Urinary bladder (tissue), 4 donors: ENCODE data around the gene ELFN2. TPM values are rescaled to one million over a fixed set of nuclear protein-coding genes. Genes with fewer than 3 reads are reported as not detected.

ENCODE experiments used
- DNase-seq: peaks from one replicate; pipeline ENCODE4 v3.0.0-alpha.2; 2015; ENCODE audit errors: extremely low spot score
- H3K27ac ChIP-seq: one replicate; pipeline ENCODE4 v1.5.1; 2013; ENCODE audit warnings: low read depth, mild to moderate bottlenecking, moderate library complexity
- H3K36me3 ChIP-seq: one replicate; pipeline ENCODE4 v1.6.1; 2013; ENCODE audit warnings: mild to moderate bottlenecking, moderate library complexity; ENCODE audit not compliant: insufficient read depth
- H3K4me1 ChIP-seq: one replicate; pipeline ENCODE4 v1.6.1; 2013; ENCODE audit warnings: mild to moderate bottlenecking, moderate library complexity; ENCODE audit not compliant: insufficient read depth
- H3K4me3 ChIP-seq: one replicate; pipeline ENCODE4 v1.5.1; 2013; ENCODE audit warnings: low read depth, low read length
- WGBS: extraction: QIAGEN DNeasy Blood & Tissue Kit; methylation state at CpG from one replicate; pipeline ENCODE4 v1.1.7; 2013; 5-methylcytosine and 5-hydroxymethylcytosine counted together
- polyA plus RNA-seq: library from polyadenylated mRNA; stranded (reverse); fragments of 200-250 nt; gene quantifications from one replicate; pipeline ENCODE4 v1.2.3, GENCODE V29; 2013
- total RNA-seq: library from RNA; depleted of rRNA; stranded (reverse); fragments of >200 nt; gene quantifications from one replicate; pipeline ENCODE4 v1.2.3, GENCODE V29; 2014
- donor health status: healthy with polysubstance abuse.
- donor health status: healthy.

The ELFN2 gene
- total and polyA plus RNA-seq, 2 donors = 0.05 to 0.21 TPM

DNA sequence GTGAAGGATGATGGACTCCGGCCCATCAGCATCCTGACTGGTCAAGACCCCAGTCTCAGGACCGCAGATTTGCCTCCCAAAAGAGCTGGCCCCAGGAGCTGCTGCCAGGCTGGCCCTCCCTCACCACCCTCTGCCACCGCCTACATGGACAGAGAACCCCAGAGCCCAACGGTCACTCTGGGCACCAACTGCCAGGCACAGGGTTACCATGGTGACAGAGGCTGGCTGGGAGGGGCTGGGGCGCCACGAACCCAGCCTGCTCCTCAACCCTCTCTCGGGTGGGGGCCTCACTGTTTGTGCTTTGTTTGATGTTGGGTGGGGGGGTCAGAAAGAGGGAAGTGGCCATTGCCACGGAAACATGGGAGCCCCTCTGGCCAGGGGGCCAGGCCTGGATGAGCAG, 55.8 kb downstream of the ELFN2 start:
- Histone ChIP-seq H3K4me1 (no peaks in the 10 kb centered on the region), H3K27ac (no peak overlapping the region), H3K4me3 (no peak overlapping the region), H3K36me3 (no peaks in the 10 kb centered on the region)
- DNase-seq = no peak
- WGBS = 64% methylated on average over 8 of the region's 8 CpGs

DNA sequence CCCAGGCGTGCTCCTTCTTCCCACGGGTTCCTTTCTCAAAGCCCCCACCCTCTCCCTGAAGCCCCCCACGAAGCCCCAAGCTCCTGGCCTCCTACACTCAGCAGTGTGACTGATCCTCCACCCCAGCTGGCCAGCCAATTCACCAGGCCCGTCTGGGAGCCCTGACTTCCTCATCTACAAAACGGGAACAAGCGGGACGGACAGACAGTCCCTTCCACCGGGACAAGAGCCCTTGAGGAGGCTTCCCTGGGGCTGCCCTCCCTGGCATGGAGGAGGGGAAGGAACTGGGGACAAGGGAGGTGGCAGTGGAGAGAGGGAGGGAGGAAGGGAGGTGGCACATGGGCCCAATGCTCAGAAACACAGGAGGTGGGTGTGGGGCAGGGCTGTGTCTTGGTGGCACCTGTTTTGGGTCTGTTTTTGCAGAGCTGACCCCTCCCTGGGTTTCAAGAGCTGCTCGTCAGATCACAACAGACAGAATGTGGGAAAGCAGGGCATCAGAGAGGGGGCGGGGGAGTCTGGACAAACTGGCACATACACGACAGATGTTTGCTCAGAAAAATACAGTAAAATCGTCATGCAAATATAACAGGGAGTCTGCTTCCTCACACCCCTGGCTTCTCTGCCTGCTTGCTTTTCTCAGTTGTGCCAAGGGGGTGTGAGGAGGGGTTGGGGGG, 56.8 kb downstream of the ELFN2 start:
- 69% methylated on average over 12 of the region's 12 CpGs for WGBS
- no peak overlapping the region for H3K4me3 ChIP-seq
- no peak for DNase-seq
- no peaks in the 10 kb centered on the region for H3K4me1 ChIP-seq
- H3K36me3 ChIP-seq = no peaks in the 10 kb centered on the region
- no peak overlapping the region for H3K27ac ChIP-seq

DNA sequence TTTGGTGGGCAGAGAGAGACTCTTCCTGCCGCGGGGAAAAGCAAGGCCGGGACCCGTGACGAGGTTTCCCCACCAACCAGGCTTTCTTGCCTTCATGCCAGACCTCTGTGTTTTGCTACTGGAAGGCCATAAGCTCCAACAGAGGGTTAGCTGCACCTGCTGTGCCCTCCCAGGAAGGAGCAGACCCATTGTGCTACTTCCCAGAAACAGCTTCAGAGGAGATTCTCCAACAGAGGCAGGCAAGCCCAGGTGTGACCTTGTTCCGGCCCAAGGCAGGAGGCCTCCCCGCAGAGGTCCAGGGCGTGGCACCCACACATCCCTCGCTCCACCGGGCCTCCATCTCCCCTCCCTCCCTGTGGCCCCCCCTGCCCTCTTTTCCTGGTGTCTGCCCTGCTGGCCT, 57.8 kb downstream of the ELFN2 start:
- 90% methylated on average over 10 of the region's 10 CpGs for WGBS
- no peak overlapping the region for H3K27ac ChIP-seq
- no peak overlapping the region for H3K4me3 ChIP-seq
- DNase-seq = no peak
- no peaks in the 10 kb centered on the region for H3K36me3 ChIP-seq
- no peaks in the 10 kb centered on the region for H3K4me1 ChIP-seq

DNA sequence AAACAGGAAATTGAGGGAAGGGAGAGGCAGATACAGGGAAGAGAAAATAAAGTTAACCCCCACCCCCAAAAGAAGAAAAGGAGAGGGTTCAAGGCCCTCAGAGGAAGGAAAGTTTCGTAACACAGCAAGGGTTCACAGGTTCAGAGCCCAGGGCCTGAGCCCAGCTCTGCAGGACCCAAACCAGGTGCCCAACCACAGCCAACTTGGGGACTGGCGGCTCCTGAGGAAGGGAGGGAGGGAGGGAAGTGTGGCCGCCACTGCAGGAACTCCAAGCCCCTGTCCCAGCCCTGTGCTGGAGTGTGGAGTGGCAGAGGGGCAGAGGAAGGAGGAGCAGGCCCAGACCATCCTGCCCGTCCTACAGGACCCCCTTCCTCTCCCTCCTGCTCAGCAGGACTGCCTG, 59.2 kb downstream of the ELFN2 start:
- no peak for DNase-seq
- WGBS = 92% methylated on average over 4 of the region's 4 CpGs
- no peak overlapping the region for H3K27ac ChIP-seq
- no peak overlapping the region for H3K4me3 ChIP-seq
- no peaks in the 10 kb centered on the region for H3K36me3 ChIP-seq
- H3K4me1 ChIP-seq = no peaks in the 10 kb centered on the region

DNA sequence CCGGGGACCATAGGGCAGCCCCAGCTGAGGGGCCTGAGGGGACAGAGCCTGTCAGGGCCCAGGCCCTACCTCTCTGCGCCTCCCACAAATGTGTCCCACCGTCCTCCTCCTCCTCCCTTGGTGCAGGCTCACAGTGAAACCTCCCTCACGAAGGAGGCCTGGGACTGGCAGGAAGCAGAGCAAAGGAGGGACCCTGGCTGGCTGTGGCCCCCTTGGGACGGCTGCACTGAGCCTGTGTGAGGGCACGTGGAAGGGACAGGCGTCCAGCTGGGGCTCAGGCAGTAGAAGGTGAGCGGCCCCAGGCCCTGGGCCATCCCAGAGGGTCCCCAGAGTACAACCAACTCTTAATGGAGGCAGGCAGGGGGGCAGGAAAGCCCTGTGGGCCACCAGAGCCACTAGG, 60.7 kb downstream of the ELFN2 start:
- H3K4me1 ChIP-seq = no peaks in the 10 kb centered on the region
- H3K36me3 ChIP-seq = no peaks in the 10 kb centered on the region
- no peak overlapping the region for H3K4me3 ChIP-seq
- DNase-seq = no peak
- no peak overlapping the region for H3K27ac ChIP-seq
- 88% methylated on average over 8 of the region's 8 CpGs for WGBS

DNA sequence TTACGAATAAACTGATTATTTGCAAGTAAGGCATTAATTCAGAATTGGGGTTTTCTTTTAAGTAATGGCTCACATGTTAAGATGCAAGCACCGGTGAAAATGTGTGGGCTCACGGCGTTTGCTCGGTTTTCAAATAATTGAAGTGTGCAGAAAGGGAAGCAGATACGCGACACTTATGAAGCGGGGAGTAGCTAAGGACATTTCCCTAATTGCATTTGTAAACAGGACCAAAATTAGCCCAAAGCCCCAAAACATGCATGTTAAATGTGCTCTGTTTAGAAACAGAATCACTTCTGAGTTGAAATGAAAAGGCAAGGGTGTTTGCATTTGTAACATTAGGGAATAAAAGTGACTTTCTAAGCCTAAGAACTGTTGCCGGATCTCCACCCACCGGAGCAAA, 61.3 kb downstream of the ELFN2 start:
- WGBS = 94% methylated on average over 10 of the region's 10 CpGs
- Histone ChIP-seq H3K27ac (no peak overlapping the region), H3K36me3 (no peaks in the 10 kb centered on the region), H3K4me3 (no peak overlapping the region), H3K4me1 (no peaks in the 10 kb centered on the region)
- DNase-seq = no peak

DNA sequence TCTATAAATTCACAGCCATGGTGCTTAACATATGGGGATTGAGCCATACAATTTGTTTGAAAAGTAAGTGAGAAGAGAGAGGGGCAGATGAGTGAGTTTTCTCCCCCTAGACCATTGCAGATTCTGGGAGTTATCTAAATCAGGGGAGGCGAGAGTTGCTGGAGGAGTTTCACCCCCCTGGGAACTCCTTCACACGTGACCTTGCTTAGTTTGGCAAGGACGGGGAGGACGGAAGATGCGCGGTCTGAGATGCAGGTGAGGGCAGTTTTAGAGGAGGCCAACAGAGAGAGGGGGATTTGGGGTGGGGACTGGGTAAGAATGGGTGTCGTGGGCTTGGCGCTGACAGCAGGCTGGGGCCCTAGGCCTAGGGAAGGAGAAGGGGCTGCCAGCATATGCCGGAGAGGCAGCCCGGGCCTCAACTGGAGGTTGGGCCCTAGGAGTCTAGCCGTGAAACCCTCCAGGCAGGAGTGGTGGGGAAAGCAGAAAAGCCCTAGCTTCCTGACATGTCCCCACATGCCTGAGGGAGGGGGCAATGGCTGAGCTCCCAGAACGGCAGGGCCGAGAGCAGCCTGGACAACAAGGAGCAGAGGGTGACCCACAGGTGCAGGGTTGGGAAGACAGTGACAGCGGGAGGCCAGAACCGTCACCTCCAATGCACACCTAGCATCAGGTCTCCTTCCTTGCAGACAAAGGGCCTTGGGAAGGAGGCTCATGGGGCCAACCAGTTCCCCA, 63.9 kb downstream of the ELFN2 start:
- Histone ChIP-seq H3K4me1 (no peaks in the 10 kb centered on the region), H3K4me3 (no peak overlapping the region), H3K36me3 (no peaks in the 10 kb centered on the region), H3K27ac (no peak overlapping the region)
- DNase-seq = no peak
- WGBS = 71% methylated on average over 15 of the region's 15 CpGs

DNA sequence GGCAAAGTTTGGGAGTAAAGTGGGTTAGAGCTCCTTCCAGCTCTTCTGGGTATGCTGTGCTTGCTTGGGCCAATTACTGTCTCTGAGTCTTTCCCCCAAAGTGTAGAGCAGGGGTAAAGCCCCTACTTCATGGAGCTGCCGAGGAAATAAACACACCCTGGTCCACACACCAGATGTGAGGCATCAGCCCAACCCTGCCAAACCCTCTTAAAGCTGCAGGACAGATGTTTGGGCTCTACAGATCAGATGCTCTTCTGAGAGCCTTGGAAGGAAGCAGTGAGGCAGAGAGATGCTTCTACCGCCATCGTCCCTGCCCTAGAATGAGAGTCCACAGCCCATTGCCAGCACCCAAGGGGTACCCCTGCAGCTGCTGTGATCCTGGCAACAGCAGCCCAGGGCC, 64.7 kb downstream of the ELFN2 start:
- H3K4me3 ChIP-seq = no peak overlapping the region
- H3K36me3 ChIP-seq = no peaks in the 10 kb centered on the region
- H3K4me1 ChIP-seq = no peaks in the 10 kb centered on the region
- 46% methylated on average over 3 of the region's 3 CpGs for WGBS
- peak; percentile 35 for DNase-seq
- H3K27ac ChIP-seq = no peak overlapping the region

DNA sequence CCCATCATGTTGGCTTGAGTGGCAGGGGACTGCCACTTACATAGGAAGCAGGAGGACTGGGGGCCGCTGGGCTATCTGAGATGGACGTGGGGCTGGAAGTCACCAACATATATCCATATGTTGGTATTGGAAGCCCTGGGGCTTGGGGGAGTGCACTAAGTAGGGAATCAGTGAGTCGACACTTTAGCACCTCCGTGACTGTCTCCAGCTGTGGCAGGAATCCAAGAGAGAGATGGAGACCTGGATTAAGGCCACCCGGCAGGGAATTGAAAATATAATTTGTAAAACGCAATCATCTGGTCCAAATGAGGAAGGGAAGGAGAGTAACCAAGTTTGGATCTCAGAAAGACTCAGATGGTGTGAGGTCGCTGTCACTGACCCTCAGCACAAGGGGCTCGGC, 68.4 kb downstream of the ELFN2 start:
- DNase-seq = no peak
- 61% methylated on average over 8 of the region's 8 CpGs for WGBS
- Histone ChIP-seq H3K4me1 (no peaks in the 10 kb centered on the region), H3K36me3 (no peaks in the 10 kb centered on the region), H3K27ac (no peak overlapping the region), H3K4me3 (no peak overlapping the region)

DNA sequence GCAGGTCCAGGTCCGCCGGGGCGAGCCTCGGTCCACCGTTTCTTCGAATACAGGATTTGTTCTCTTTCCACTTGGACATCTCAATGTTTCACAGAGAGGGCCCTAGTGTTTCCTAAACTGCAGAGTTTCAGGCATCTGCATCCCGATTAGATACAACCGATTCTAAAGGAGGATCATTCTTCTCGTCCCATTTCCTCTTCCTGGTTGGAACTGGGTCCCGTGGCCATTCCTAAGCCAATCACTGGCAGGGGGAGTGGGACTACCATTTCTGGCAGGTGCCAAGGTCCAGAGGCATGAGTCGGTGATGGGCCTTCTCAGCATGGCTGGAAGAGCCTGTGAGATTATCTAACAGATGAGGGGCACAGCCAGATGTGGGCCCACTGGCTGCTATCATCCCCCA, 68.9 kb downstream of the ELFN2 start:
- WGBS = 93% methylated on average over 11 of the region's 11 CpGs
- Histone ChIP-seq H3K4me1 (no peaks in the 10 kb centered on the region), H3K4me3 (no peak overlapping the region), H3K27ac (no peak overlapping the region), H3K36me3 (no peaks in the 10 kb centered on the region)
- DNase-seq = no peak

DNA sequence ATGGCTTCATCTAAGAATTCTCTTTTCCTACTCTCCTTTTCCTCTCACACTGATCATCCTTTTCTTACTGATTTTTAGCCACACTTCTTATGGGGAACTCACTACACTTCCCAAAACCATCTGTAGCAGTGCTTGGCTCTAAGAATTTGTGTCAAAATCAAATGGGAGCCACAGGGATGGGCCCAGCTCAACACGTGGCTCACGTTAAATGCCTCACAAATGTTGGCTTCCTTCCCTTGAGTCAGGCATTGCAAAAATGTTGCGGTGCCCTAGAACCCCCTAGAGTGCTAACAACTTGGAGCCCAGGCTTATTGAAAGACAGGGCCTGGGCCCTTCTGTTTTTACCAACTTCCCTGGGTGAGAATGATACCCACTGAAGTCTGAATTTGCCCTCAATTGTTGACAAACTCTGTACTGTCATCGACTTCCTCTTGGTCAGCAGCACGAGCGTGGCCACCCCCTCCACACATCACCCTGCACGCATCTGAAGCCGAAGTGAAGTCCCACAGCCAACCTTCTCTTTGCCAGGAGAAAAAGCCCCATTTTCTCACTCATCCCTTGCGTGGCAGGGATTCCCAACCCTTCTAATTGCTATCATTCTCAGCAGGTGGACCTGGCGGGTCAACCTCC, 69.7 kb downstream of the ELFN2 start:
- no peak for DNase-seq
- H3K4me1 ChIP-seq = no peaks in the 10 kb centered on the region
- no peak overlapping the region for H3K27ac ChIP-seq
- 85% methylated on average over 10 of the region's 10 CpGs for WGBS
- no peak overlapping the region for H3K4me3 ChIP-seq
- H3K36me3 ChIP-seq = no peaks in the 10 kb centered on the region

DNA sequence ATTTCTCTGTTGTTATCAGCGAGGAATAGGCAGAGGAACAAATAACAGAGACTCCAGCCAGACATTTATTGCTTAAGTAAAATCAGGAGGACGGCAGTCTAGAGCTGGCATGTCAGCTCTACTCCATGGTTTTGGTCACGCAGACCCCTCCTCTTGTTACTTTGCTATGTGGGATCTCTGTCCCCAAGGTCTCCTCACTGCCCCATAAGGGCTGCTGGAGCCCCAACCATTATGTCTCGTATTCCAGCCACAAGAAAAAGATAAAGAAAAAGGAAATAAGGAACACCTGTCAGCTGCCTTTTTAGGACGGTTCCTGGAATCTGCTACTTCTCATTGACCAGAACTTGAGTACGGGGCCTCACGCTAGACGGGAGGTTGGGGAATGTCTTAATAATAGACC, 70.4 kb downstream of the ELFN2 start:
- H3K36me3 ChIP-seq = no peaks in the 10 kb centered on the region
- H3K27ac ChIP-seq = no peak overlapping the region
- DNase-seq = no peak
- WGBS = 76% methylated on average over 8 of the region's 8 CpGs
- H3K4me3 ChIP-seq = no peak overlapping the region
- no peaks in the 10 kb centered on the region for H3K4me1 ChIP-seq

DNA sequence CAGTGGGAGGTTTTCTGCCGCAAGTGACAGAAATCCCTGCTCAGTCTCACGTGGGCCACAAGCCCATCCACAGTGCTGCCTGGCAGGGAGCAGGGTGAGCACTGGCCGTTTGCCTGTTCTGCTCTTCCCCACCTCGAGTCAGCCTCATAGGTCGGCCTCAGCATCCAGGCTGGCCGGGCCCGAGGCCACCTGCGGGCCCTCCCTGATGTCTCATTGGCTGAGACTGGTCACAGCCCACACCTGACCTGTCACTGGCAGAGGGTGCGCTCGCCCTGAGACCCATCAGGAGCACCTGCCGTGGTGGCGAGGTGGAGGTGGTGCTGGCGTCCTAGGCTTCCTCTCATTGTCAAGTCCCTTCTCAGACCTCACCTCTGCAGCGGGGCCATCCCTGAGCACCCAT, 72.1 kb downstream of the ELFN2 start:
- no peak overlapping the region for H3K4me3 ChIP-seq
- DNase-seq = no peak
- H3K27ac ChIP-seq = no peak overlapping the region
- WGBS = 86% methylated on average over 14 of the region's 14 CpGs
- no peaks in the 10 kb centered on the region for H3K36me3 ChIP-seq
- H3K4me1 ChIP-seq = no peaks in the 10 kb centered on the region

DNA sequence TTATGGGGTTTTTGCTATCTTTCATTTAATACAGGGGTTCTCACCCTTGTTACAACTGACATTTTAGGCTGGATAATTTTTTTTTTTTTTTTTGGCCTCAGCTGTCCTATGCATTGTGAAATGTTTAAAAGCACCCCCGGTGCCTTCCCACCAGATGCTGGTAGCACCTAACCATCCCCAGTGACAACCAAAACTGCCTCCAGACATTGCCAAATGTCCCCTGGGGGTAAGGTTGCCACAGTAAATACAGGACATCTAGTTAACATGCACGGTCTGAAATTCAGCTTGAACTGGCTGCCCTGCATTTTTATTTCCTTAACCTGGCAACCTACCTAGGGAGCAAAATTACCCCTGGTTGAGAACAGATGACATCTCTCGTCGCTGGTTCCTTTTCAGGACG, 72.6 kb downstream of the ELFN2 start:
- Histone ChIP-seq H3K4me1 (no peaks in the 10 kb centered on the region), H3K4me3 (no peak overlapping the region), H3K36me3 (no peaks in the 10 kb centered on the region), H3K27ac (no peak overlapping the region)
- no peak for DNase-seq
- 89% methylated on average over 5 of the region's 5 CpGs for WGBS
